ENCODE measurements around the gene HOXB8. TPM values are rescaled to one million over a fixed set of nuclear protein-coding genes. Genes with fewer than 3 reads are reported as not detected.

The HOXB8 gene
- total and polyA plus RNA-seq, 8 donors, result 0.32 to 1.6 (median 0.70) TPM

GRCh38 chr17:48569674-48570324 lies 45.3 kb downstream of the HOXB8 start:
- intact Hi-C loops (cut with DNase I), result no loop called here
- TF ChIP-seq CTCF (IDR thresholded peaks at IDR 0.05), result no peak
- Histone ChIP-seq H3K36me3 (no peaks in the 10 kb centered on the region), H3K27me3 (peaks cover 46 to 100% of the 10 kb centered on the region in 2 donors), H3K4me1 (peaks cover 3 to 19% of the 10 kb centered on the region in 2 donors), H3K4me3 (no peak overlapping the region), H3K27ac (peak overlapping the region; percentile 31 to 95), H3K9me3 (no peaks in the 10 kb centered on the region)
- ATAC-seq (no peak), DNase-seq (no peak)

GRCh38 chr17:48569240-48569582 lies 45.9 kb downstream of the HOXB8 start:
- Histone ChIP-seq H3K27me3 (peaks cover 46 to 100% of the 10 kb centered on the region in 2 donors), H3K4me1 (peaks cover 3 to 19% of the 10 kb centered on the region in 2 donors), H3K4me3 (no peak overlapping the region), H3K9me3 (no peaks in the 10 kb centered on the region), H3K27ac (peak overlapping the region in 1 of 2 donors; percentile 95), H3K36me3 (no peaks in the 10 kb centered on the region)
- no peak for TF ChIP-seq CTCF (IDR thresholded peaks at IDR 0.05)
- DNase-seq (no peak), ATAC-seq (no peak)
- intact Hi-C loops (cut with DNase I), result no loop called here

GRCh38 chr17:48568499-48569239 lies 46.4 kb downstream of the HOXB8 start:
- intact Hi-C loops (cut with DNase I), result no loop called here
- Histone ChIP-seq H3K36me3 (no peaks in the 10 kb centered on the region), H3K4me3 (no peak overlapping the region), H3K27me3 (peaks cover 48 to 100% of the 10 kb centered on the region in 2 donors), H3K4me1 (peaks cover 3 to 19% of the 10 kb centered on the region in 2 donors), H3K9me3 (no peaks in the 10 kb centered on the region), H3K27ac (peak overlapping the region; percentile 3 to 95)
- DNase-seq, result no peak
- no peak for ATAC-seq
- TF ChIP-seq CTCF (IDR thresholded peaks at IDR 0.05), result no peak

GRCh38 chr17:48567646-48568354 lies 47.3 kb downstream of the HOXB8 start:
- no peak for TF ChIP-seq CTCF (IDR thresholded peaks at IDR 0.05)

GRCh38 chr17:48567209-48567608 lies 47.9 kb downstream of the HOXB8 start:
- TF ChIP-seq CTCF (IDR thresholded peaks at IDR 0.05), result no peak
- H3K4me3 ChIP-seq, result no peak overlapping the region
- peaks cover 43 to 100% of the 10 kb centered on the region in 2 donors for H3K27me3 ChIP-seq
- intact Hi-C loops (cut with DNase I), result no loop called here
- no peaks in the 10 kb centered on the region for H3K36me3 ChIP-seq
- H3K9me3 ChIP-seq, result no peaks in the 10 kb centered on the region
- H3K4me1 ChIP-seq, result peaks cover 3 to 19% of the 10 kb centered on the region in 2 donors
- DNase-seq (no peak), ATAC-seq (no peak)
- H3K27ac ChIP-seq, result peak overlapping the region in 1 of 2 donors; percentile 95

More at GRCh38 chr17:48567646-48568354, 47.3 kb downstream of the HOXB8 start:
- ATAC-seq, result no peak
- Histone ChIP-seq H3K27me3 (peaks cover 48 to 100% of the 10 kb centered on the region in 2 donors), H3K4me1 (peaks cover 3 to 19% of the 10 kb centered on the region in 2 donors), H3K36me3 (no peaks in the 10 kb centered on the region), H3K27ac (peak overlapping the region; percentile 3 to 95), H3K9me3 (no peaks in the 10 kb centered on the region), H3K4me3 (no peak overlapping the region)
- DNase-seq, result no peak
- intact Hi-C loops (cut with DNase I), result no loop called here

Measured in left lung (tissue), 10 donors.